Caco-2 (cell line): Measurements from ENCODE around the gene LINGO1. TPM values are rescaled to one million over a fixed set of nuclear protein-coding genes. Genes with fewer than 3 reads are reported as not detected.

Source experiments
- BruUV-seq: library from RNA; stranded (reverse); fragments of 400-500 nt; replicated peaks from 2 replicates; lab custom pipeline; 2021; lab: Mats Ljungman, UMichigan
- CTCF ChIA-PET: fragments of 300-600 bp; sonication (Branson Sonifier 250); formaldehyde crosslinking; loops from one replicate; lab custom pipeline; 2022; ENCODE audit warnings: antibody characterized with exemption; lab: Charles Lee
- POLR2A ChIA-PET: fragments of 300-600 bp; sonication (Branson Sonifier 250); formaldehyde crosslinking; loops from one replicate; lab custom pipeline; 2022; ENCODE audit warnings: antibody characterized with exemption; lab: Charles Lee
- DNase-seq, 2 experiments: peaks; one replicate each; pipeline versions ENCODE4 v3.0.0 to v3.0.0-alpha.2; 2020 to 2022
- H3K27me3 ChIP-seq: replicated peaks from 2 replicates; pipeline ENCODE4 v1.6.0; 2011; ENCODE audit warnings: low read length; ENCODE audit not compliant: control insufficient read depth, insufficient read depth
- H3K36me3 ChIP-seq: 2 replicates; pipeline ENCODE4 v1.5.1; 2011; ENCODE audit warnings: low read length; ENCODE audit not compliant: control insufficient read depth, insufficient read depth
- H3K4me1 ChIP-seq: fragments of 250-450 bp; sonication (Bioruptor Pico); 2 replicates; pipeline ENCODE4 v1.5.1; 2020; ENCODE audit warnings: mild to moderate bottlenecking
- H3K4me3 ChIP-seq: 2 replicates; pipeline ENCODE4 v1.5.1; 2011; ENCODE audit warnings: low read depth, mild to moderate bottlenecking, control low read depth, low read length
- H3K9me3 ChIP-seq: fragments of 250-450 bp; sonication (Bioruptor Pico); 2 replicates; pipeline ENCODE4 v1.5.1; 2020; ENCODE audit warnings: mild to moderate bottlenecking, moderate library complexity
- H3K27ac Mint-ChIP-seq: one replicate; pipeline ENCODE4 v1.8.0; 2022; ENCODE audit warnings: mixed read lengths; ENCODE audit not compliant: unreplicated experiment
- H3K27me3 Mint-ChIP-seq: one replicate; pipeline ENCODE4 v1.8.0; 2022; ENCODE audit warnings: mixed read lengths; ENCODE audit not compliant: insufficient read depth, unreplicated experiment
- H3K36me3 Mint-ChIP-seq: one replicate; pipeline ENCODE4 v1.8.0; 2022; ENCODE audit warnings: mild to moderate bottlenecking, mixed read lengths; ENCODE audit not compliant: insufficient read depth, unreplicated experiment
- H3K4me1 Mint-ChIP-seq: one replicate; pipeline ENCODE4 v1.8.0; 2022; ENCODE audit warnings: low read depth, mixed read lengths; ENCODE audit not compliant: unreplicated experiment
- H3K4me3 Mint-ChIP-seq: one replicate; pipeline ENCODE4 v1.8.0; 2022; ENCODE audit warnings: mild to moderate bottlenecking, moderate library complexity, mixed read lengths; ENCODE audit not compliant: unreplicated experiment
- H3K9me3 Mint-ChIP-seq: one replicate; pipeline ENCODE4 v1.8.0; 2022; ENCODE audit warnings: mixed read lengths; ENCODE audit not compliant: unreplicated experiment
- intact Hi-C: fragments of 100-400 bp; cut with micrococcal nuclease; formaldehyde crosslinking; loops from one replicate; pipeline ENCODE4 v1.10.0; 2022; ENCODE audit not compliant: unreplicated experiment
- total RNA-seq: library from RNA; stranded (reverse); gene quantifications from 2 replicates; pipeline ENCODE4 v1.2.3, GENCODE V29; 2022
- TF ChIP-seq, protein P1 (sequence below), 2 experiments: fragments of 200-600 bp in 1 of 2; IDR thresholded peaks; 1 replicate in 1 of 2; 2 replicates in 1 of 2; pipeline versions ENCODE4 v1.5.1 to v1.8.0; 2011 to 2022; ENCODE audit warnings: antibody characterized with exemption in 1 of 2, control low read depth in 1 of 2, inconsistent platforms in 1 of 2, low read depth in 1 of 2, low read length in 1 of 2, mild to moderate bottlenecking in 1 of 2, moderate library complexity in 1 of 2; ENCODE audit not compliant: insufficient read depth in 1 of 2, severe bottlenecking in 1 of 2, unreplicated experiment in 1 of 2

Gene LINGO1
- total RNA-seq, 1 experiment from 2014 or later = 1.4 TPM

DNA sequence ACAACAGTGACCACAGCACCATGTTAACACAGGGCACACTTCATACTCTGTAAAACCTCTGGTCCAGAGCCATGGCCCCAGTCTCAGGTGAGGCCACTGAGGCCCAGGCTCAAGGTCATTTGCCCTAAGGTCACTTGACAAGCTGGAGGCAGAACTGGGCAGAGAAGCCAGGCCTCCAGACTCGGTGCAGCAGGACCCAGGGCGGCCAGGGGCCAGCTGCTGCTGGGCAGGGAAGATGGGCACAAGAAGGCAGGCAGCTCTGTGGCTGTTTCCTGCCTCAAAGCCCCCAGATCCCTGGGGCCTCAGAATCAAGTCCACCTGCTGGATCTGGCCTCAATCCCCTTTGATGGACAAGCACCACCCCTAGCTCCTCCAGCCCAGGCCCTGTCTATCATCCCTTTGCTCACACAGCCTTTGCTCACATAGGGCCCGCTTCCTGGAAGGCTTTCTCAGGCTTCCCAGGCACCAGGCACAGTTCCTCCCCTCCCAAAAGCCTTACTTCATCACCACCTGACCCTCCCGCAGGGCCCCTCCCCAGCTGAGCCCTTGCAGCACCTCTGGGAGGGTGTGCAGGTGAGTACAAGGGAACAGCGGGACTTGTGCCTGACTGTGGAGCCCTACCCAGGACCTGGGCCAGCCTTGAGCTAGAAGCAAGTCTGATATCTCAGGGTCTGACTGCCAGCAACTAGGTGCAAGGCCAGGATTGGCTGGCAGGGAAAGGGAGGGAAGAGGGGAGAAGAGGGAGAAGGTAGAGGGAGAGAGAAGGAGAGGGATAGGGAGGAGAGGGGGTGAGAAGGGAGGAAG is 38.0 kb upstream of the LINGO1 start:
- Mint-ChIP-seq H3K9me3 (no peaks in the 10 kb centered on the region), H3K27ac (no peak overlapping the region), H3K4me3 (no peak overlapping the region), H3K4me1 (no peaks in the 10 kb centered on the region), H3K36me3 (no peaks in the 10 kb centered on the region), H3K27me3 (peaks cover 11% of the 10 kb centered on the region)
- no peak for DNase-seq
- H3K27me3 ChIP-seq = no peaks in the 10 kb centered on the region; the same call in 1 of the 2 replicates
- H3K4me3 ChIP-seq = no peak overlapping the region
- TF ChIP-seq, protein P1, sequence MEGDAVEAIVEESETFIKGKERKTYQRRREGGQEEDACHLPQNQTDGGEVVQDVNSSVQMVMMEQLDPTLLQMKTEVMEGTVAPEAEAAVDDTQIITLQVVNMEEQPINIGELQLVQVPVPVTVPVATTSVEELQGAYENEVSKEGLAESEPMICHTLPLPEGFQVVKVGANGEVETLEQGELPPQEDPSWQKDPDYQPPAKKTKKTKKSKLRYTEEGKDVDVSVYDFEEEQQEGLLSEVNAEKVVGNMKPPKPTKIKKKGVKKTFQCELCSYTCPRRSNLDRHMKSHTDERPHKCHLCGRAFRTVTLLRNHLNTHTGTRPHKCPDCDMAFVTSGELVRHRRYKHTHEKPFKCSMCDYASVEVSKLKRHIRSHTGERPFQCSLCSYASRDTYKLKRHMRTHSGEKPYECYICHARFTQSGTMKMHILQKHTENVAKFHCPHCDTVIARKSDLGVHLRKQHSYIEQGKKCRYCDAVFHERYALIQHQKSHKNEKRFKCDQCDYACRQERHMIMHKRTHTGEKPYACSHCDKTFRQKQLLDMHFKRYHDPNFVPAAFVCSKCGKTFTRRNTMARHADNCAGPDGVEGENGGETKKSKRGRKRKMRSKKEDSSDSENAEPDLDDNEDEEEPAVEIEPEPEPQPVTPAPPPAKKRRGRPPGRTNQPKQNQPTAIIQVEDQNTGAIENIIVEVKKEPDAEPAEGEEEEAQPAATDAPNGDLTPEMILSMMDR (IDR thresholded peaks at IDR 0.05; ENCODE audit: insufficient read depth in 1 of 2, low read depth in 1 of 2, low read length in 1 of 2, severe bottlenecking in 1 of 2, unreplicated experiment in 1 of 2) = no peak
- intact Hi-C loops = no loop called here
- no TSS peak for BruUV-seq
- ChIA-PET POLR2A (no interaction called here), CTCF (no interaction called here)
- no peaks in the 10 kb centered on the region for H3K9me3 ChIP-seq
- no peaks in the 10 kb centered on the region for H3K36me3 ChIP-seq
- no peaks in the 10 kb centered on the region for H3K4me1 ChIP-seq

DNA sequence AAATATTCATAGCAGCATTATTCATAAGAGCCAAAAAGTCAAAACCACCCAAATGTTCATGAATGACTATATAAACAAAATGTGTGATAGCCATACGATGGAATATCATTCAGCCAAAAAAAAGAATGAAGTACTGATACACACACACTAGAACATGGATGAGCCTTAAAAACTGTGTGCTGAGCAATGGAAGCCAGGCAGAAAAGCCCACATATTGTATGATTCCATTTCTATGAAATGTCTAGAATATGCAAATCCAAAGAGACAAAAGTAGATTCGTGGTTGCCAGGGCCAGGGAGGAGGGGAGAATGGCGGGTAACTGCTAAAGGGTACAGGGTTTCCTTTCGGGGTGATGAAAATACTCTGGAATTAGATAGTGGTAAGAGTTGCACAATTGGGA is 37.2 kb upstream of the LINGO1 start:
- Histone ChIP-seq H3K4me1 (no peaks in the 10 kb centered on the region), H3K27me3 (no peaks in the 10 kb centered on the region; the same call in 1 of the 2 replicates), H3K4me3 (no peak overlapping the region), H3K36me3 (no peaks in the 10 kb centered on the region), H3K9me3 (no peaks in the 10 kb centered on the region)
- no peak overlapping the region for H3K27ac Mint-ChIP-seq
- H3K27me3 Mint-ChIP-seq = peaks cover 11% of the 10 kb centered on the region
- intact Hi-C loops = no loop called here
- H3K4me3 Mint-ChIP-seq = no peak overlapping the region
- no peaks in the 10 kb centered on the region for H3K36me3 Mint-ChIP-seq
- CTCF ChIA-PET = no interaction called here
- POLR2A ChIA-PET = no interaction called here
- no TSS peak for BruUV-seq
- no peaks in the 10 kb centered on the region for H3K4me1 Mint-ChIP-seq
- TF ChIP-seq, protein P1 (IDR thresholded peaks at IDR 0.05; ENCODE audit: insufficient read depth in 1 of 2, low read depth in 1 of 2, low read length in 1 of 2, severe bottlenecking in 1 of 2, unreplicated experiment in 1 of 2) = no peak
- DNase-seq = no peak
- no peaks in the 10 kb centered on the region for H3K9me3 Mint-ChIP-seq

DNA sequence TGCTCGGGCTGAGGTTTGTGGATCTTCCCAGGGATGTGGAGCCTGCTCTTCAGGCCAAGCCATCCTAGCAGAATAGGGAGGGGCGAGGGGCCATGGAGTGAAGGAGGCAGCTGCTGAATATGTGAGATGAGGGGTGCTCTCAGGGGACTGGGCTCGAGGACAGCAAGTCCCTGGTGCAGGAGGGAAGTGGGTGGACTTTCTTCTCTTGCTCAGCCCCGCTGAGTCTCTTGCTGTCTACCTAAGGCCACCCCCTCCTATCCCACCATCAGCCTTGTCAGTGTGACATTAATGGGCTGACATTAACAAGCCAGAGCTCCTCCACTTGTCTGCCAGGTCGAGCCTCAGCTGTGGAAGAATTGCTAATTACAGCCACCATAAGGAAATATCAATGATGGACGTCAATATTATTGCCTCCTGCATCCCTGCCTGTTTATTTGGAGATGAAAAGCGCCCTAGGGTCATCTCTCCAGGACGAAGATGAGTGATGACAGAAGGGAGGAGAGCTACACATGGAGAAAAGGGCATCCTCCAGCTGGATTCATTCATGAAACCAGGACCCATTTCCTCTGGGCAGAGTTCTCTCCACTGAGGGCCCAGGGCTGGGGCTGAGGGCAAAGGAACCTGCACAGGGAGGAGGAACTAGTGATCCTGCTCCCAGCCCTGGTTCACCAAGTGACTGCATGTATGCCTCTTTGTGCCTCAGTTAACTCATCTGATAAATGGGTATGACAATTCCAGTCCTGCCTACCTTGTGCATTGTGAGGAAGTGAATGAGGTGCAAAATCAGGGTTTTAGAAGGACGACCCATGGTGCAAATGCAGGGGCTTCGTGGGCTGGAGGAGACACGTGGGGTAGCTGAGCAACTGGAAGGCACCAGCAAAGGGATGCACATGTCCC is 34.9 kb upstream of the LINGO1 start:
- intact Hi-C loops = no loop called here
- no peaks in the 10 kb centered on the region for H3K4me1 Mint-ChIP-seq
- no peak for DNase-seq
- Histone ChIP-seq H3K4me1 (no peaks in the 10 kb centered on the region; the same call in 1 of the 2 replicates), H3K27me3 (no peaks in the 10 kb centered on the region; the same call in 1 of the 2 replicates), H3K4me3 (no peak overlapping the region), H3K36me3 (no peaks in the 10 kb centered on the region), H3K9me3 (no peaks in the 10 kb centered on the region)
- H3K36me3 Mint-ChIP-seq = no peaks in the 10 kb centered on the region
- ChIA-PET CTCF (no interaction called here), POLR2A (no interaction called here)
- peaks cover 11% of the 10 kb centered on the region for H3K27me3 Mint-ChIP-seq
- no peaks in the 10 kb centered on the region for H3K9me3 Mint-ChIP-seq
- no TSS peak for BruUV-seq
- H3K27ac Mint-ChIP-seq = no peak overlapping the region
- H3K4me3 Mint-ChIP-seq = no peak overlapping the region
- TF ChIP-seq, protein P1 (IDR thresholded peaks at IDR 0.05; ENCODE audit: insufficient read depth in 1 of 2, low read depth in 1 of 2, low read length in 1 of 2, severe bottlenecking in 1 of 2, unreplicated experiment in 1 of 2) = no peak
